GM10266 (cell line): Measurements from ENCODE around the gene MAGT1.
"Not testable (repeated sequence)": the region's sequence is repeated elsewhere in the genome, so short reads cannot be mapped to it uniquely, and the experiment has no call there.

Experiments used
- DNase-seq: peaks from one replicate; pipeline ENCODE4 v3.0.0; 2012; ENCODE audit errors: extremely low spot score
- CTCF ChIP-seq: IDR thresholded peaks from 2 replicates; pipeline ENCODE4 v1.5.1; 2012; ENCODE audit warnings: mild to moderate bottlenecking, low read depth; ENCODE audit not compliant: control insufficient read depth, insufficient read depth; ENCODE audit errors: missing control alignments

Gene MAGT1

GRCh38 chrX:77894921-77895886, at the start of gene MAGT1:
TSS of gene MAGT1 (minus strand) at chrX:77895435. CDS start at chrX:77895410, 25 bp downstream.
- peak; percentile 24 for TF ChIP-seq CTCF
- peak; percentile 69 for DNase-seq

GRCh38 chrX:77945031-77945430, 49.8 kb upstream of the MAGT1 start:
- not testable (repeated sequence) for DNase-seq

GRCh38 chrX:77938083-77938680, 42.9 kb upstream of the MAGT1 start:
- no peak for TF ChIP-seq CTCF
- DNase-seq = no peak

GRCh38 chrX:77937291-77937690, 42.1 kb upstream of the MAGT1 start:
- no peak for TF ChIP-seq CTCF
- no peak for DNase-seq

- no peak for DNase-seq
- TF ChIP-seq CTCF = no peak
Observed at GRCh38 chrX:77936299-77936698, 41.1 kb upstream of the MAGT1 start.

GRCh38 chrX:77935886-77936285, 40.7 kb upstream of the MAGT1 start:
- no peak for DNase-seq
- TF ChIP-seq CTCF = no peak

- no peak for DNase-seq
- TF ChIP-seq CTCF = no peak
Observed at GRCh38 chrX:77930581-77930980, 35.3 kb upstream of the MAGT1 start.

- no peak for DNase-seq
- TF ChIP-seq CTCF = no peak
Observed at GRCh38 chrX:77925764-77926163, 30.5 kb upstream of the MAGT1 start.
